Measurements from ENCODE around the gene B3GNT7. TPM values are rescaled to one million over a fixed set of nuclear protein-coding genes. Genes with fewer than 3 reads are reported as not detected.

The B3GNT7 gene
- total and polyA plus RNA-seq, 10 donors, result 0.96 to 17.5 (median 11.4) TPM

GRCh38 chr2:231425291-231425810 is 29.8 kb downstream of the B3GNT7 start:
- Histone ChIP-seq H3K9me3 (peaks cover 0 to 2% (median 0%) of the 10 kb centered on the region in 8 donors), H3K4me1 (peaks cover 0 to 7% (median 0%) of the 10 kb centered on the region in 6 donors), H3K27me3 (replicated peaks in 1 of 7) (no peaks in the 10 kb centered on the region), H3K4me3 (no peak overlapping the region), H3K36me3 (no peaks in the 10 kb centered on the region), H3K27ac (peak overlapping the region in 3 of 8 donors; percentile 51 to 70 (median 59))
- peak; percentile 52 for DNase-seq
- TF ChIP-seq CTCF (IDR thresholded peaks at IDR 0.05 in 8 of 11, conservative IDR thresholded peaks at IDR 0.05 in 3 of 11) (no peak), POLR2A (IDR thresholded peaks at IDR 0.05) (no peak), POLR2AphosphoS5 (IDR thresholded peaks at IDR 0.05) (no peak)
- WGBS, 5 donors, result 58 to 70% (median 64%) methylated on average over 7 to 8 of the region's 8 CpGs
- intact Hi-C loops (cut with DNase I; ENCODE audit: low total_unique reads), result no loop called here

GRCh38 chr2:231425811-231426703 is 30.5 kb downstream of the B3GNT7 start:
- H3K27me3 ChIP-seq (replicated peaks in 1 of 7), result no peaks in the 10 kb centered on the region
- no peaks in the 10 kb centered on the region for H3K36me3 ChIP-seq
- peak; percentile 58 for DNase-seq
- TF ChIP-seq POLR2AphosphoS5 (IDR thresholded peaks at IDR 0.05) (peak in 1 of 3 donors; percentile 60), CTCF (IDR thresholded peaks at IDR 0.05 in 8 of 11, conservative IDR thresholded peaks at IDR 0.05 in 3 of 11) (no peak)
- intact Hi-C loops (cut with DNase I; ENCODE audit: low total_unique reads), result no loop called here
- peak overlapping the region in 1 of 8 donors; percentile 21 for H3K4me3 ChIP-seq
- 70 to 76% (median 71%) methylated on average over 20 to 21 of the region's 21 CpGs for WGBS, 5 donors
- H3K9me3 ChIP-seq, result peaks cover 0 to 9% (median 3%) of the 10 kb centered on the region in 8 donors
- peaks cover 0 to 7% (median 0%) of the 10 kb centered on the region in 6 donors for H3K4me1 ChIP-seq
- peak overlapping the region in 3 of 8 donors; percentile 56 to 70 (median 59) for H3K27ac ChIP-seq

GRCh38 chr2:231427116-231427515 is 31.6 kb downstream of the B3GNT7 start:
- intact Hi-C loops (cut with DNase I; ENCODE audit: low total_unique reads), result no loop called here
- TF ChIP-seq CTCF (IDR thresholded peaks at IDR 0.05 in 8 of 11, conservative IDR thresholded peaks at IDR 0.05 in 3 of 11), result no peak
- TF ChIP-seq POLR2A (IDR thresholded peaks at IDR 0.05), result no peak
- TF ChIP-seq POLR2AphosphoS5 (IDR thresholded peaks at IDR 0.05), result no peak
- Histone ChIP-seq H3K36me3 (no peaks in the 10 kb centered on the region), H3K27ac (peak overlapping the region in 3 of 8 donors; percentile 56 to 69 (median 59)), H3K4me1 (peaks cover 0 to 7% (median 0%) of the 10 kb centered on the region in 6 donors), H3K4me3 (no peak overlapping the region), H3K9me3 (peaks cover 0 to 20% (median 13%) of the 10 kb centered on the region in 8 donors), H3K27me3 (replicated peaks in 1 of 7) (no peaks in the 10 kb centered on the region)
- WGBS, 5 donors, result 81 to 86% (median 83%) methylated on average over 3 of the region's 3 CpGs
- DNase-seq, result no peak

GRCh38 chr2:231429152-231429551 is 33.6 kb downstream of the B3GNT7 start:
- intact Hi-C loops (cut with DNase I; ENCODE audit: low total_unique reads), result no loop called here

More at GRCh38 chr2:231429152-231429551, 33.6 kb downstream of the B3GNT7 start:
- Histone ChIP-seq H3K27ac (no peak overlapping the region), H3K36me3 (no peaks in the 10 kb centered on the region), H3K4me1 (peaks cover 0 to 7% (median 0%) of the 10 kb centered on the region in 6 donors), H3K27me3 (replicated peaks in 1 of 7) (no peaks in the 10 kb centered on the region), H3K4me3 (no peak overlapping the region), H3K9me3 (peaks cover 0 to 23% (median 15%) of the 10 kb centered on the region in 8 donors)
- TF ChIP-seq POLR2A (IDR thresholded peaks at IDR 0.05), result no peak
- TF ChIP-seq CTCF (IDR thresholded peaks at IDR 0.05 in 8 of 11, conservative IDR thresholded peaks at IDR 0.05 in 3 of 11), result no peak
- no peak for TF ChIP-seq POLR2AphosphoS5 (IDR thresholded peaks at IDR 0.05)
- DNase-seq, result peak; percentile 24
- 68 to 90% (median 83%) methylated on average over 6 of the region's 6 CpGs for WGBS, 5 donors

Data from spleen (tissue), 11 donors.